ENCODE measurements around the gene DUSP16.

- TF ChIP-seq EP300 (IDR thresholded peaks at IDR 0.05) (no peak), CTCF (IDR thresholded peaks at IDR 0.05) (no peak), POLR2A (IDR thresholded peaks at IDR 0.05) (no peak), POLR2AphosphoS5 (IDR thresholded peaks at IDR 0.05) (no peak)
Observed at GRCh38 chr12:12510551-12510950, 52.1 kb downstream of the DUSP16 start.

Measured in sigmoid colon (tissue), 4 donors.